GM21447 (cell line): Measurements from ENCODE around the gene PNLIPRP1.

ENCODE experiments used
- ATAC-seq: cut with Tn5 transposase; IDR thresholded peaks from one replicate; pipeline ENCODE4 v1.9.1; 2021; ENCODE audit not compliant: unreplicated experiment

The PNLIPRP1 gene

DNA sequence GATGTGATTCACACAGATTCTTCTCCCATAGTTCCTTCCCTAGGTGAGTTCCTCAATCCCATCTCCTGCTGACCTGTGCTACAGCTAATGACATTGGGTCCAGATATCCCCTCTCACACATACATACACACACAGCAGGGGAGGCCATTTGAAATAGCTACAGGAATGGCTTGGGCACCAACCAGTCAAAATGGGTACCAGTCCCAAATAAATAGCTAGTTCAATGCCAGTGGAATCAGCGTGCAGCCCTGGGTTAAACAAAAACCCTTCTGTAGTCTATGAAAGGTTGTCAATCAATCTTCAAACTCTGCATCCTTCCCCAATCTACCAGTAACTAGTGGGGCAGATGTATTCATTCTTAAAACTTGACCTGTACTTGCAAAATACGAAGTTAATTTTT lies 39.3 kb downstream of the PNLIPRP1 start:
- ATAC-seq: no peak

DNA sequence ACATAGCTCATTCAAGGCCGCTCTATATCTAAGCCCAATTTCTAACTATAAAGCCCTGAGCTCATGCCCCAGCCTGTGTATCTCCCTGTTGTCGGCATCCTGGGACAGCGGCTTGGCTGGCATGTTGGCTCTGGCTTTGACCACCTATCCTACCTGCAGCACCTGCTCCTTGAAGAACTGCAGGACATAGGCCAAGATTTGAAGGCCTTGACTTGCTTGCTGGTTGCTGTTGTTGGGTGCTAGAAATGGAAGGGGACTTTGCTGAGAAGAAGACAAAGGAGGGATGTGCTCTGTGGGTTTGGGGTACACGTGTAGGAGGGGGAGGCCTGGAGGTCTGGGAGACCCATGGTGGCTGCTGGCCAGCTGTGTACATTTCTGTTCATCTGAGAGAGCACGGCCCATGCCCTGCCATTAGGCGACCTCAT lies 41.1 kb downstream of the PNLIPRP1 start:
- no peak for ATAC-seq

DNA sequence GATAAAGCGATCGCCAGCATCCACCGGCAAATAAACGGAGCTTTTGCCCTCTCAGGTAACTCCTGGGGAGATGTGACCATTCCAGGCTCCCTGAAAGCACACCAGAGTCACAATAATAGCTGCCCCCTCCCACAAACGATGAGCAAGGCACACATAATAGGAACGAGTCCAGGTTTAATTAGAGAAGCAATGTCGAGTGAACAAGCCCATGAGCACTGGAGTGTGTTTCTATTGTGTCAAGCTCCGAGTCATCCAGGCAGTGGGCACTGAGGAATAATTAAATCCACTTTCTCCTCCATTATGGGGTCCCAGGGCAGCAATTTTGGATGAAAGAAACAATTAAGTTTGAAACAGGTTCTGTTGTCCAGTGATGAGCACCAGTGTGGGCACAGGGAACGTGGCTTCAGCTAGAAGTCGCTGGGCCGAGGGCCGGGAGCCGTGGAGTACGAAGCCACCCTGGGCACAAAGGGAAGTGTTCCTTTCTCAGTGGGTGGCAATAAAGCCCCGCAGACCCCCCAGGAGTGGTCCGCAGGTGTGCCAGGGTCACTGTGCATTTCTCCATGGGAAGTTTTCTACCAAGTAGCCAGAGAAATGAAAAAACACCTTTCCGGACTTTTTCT lies 41.9 kb downstream of the PNLIPRP1 start:
- ATAC-seq: no peak

DNA sequence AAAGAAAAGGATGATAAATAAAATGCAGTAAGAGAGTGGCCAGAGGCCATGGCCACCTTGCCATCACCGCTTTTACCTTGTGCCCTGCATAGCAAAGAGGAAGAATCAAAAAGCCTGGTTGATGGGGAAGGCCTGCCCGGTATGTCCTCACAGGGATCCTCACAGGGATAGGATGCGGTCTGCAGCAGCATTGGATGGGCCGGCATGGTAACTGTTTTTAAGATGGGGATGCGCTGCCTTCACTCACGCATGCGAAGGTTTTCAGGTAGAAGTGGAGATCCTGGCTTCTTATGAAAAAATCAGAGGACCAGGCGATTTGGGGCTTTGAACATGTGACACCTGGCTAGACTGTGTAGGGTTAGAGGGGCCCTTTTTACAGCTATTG lies 42.4 kb downstream of the PNLIPRP1 start:
- no peak for ATAC-seq

DNA sequence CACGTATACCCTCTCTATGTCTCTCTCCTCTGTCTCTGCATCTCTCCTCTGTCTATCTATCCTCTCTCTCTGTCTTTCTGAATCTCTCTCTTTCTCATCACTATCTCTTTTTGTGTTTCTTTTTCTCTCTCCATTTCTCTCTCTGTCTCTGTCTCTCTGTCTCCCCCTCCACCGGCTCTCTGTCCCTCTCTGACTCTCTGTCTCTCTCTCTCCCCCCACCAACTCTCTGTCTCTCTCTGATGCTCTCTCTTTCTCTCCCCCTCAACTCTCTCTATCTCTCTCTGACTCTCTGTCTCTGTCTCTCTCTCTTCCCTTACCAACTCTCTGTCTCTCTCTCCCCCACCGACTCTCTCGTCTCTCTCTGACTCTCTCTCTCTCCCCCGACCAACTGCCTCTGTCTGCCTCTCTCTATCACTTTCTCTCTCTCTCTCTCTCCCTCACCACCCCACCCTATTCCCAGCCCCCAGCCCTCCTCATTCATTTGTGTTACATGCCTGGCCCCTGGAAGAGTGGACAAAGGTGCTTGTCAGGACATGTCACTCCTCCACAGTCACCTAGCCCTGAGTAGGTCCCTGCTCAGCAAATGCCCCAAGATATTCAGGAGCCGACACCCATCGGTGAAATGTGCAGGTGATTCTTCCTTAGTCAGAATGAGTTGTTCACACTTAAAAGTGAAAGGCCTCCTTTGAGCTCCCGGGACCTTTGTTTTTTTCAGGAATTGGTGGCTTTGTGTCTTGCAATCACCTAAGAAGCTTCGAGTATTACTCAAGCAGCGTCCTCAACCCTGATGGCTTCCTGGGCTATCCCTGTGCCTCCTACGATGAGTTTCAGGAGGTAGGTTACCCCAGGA lies 43.6 kb downstream of the PNLIPRP1 start:
- ATAC-seq: no peak

DNA sequence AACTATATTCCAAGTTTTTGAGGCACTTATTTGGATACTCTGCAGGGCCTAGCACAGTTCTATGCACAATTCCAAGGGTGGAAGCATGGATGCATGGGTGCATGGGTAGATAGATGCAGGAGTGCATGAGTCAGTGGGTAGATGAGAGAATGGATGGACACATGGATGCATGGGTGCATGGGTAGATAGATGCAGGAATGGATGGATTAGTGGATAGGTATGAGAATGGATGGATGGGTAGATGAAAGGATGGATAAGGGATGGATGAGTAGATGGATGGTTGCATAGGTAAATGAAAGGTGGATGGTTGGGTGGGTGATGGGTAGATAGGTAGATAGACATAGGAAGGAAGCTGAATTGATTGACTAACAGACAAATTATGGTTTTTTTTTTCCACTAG lies 45.6 kb downstream of the PNLIPRP1 start:
- no peak for ATAC-seq

DNA sequence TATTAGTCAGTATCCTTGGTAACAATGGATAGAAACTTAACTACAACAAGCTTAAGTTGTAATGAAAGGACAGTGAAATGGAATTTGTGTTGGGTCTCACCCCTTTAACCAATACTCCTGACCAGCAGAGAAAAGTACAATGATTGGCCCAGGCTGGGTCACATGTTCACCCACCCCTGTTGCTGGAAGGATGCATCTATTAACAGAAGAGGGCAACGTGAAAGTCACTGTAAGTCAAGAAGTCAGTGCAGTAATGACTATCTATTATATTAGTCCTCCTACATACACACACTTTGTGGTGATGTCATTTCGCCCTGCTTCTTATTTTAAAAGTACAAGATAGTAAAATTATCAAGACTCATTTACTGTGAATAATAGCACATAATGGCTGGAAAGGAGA lies 46.2 kb downstream of the PNLIPRP1 start:
- no peak for ATAC-seq

DNA sequence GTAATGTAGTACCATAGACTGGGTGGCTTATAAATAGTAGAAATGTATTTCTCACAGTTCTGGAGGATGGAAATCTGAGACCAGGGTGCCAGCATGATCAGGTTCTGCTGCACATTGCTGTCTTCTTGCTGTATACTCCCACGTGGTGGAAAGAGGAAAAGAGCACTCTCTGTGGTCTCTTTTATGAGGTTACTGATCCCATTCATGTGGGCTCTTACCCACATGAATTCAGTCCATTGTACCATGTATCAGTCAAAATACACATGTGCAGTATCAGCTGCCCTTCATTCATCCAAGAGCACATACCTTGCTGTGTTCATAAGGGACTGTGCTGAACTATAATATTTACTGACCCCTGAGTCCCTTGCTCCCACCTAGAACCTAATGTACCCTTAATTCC lies 47.1 kb downstream of the PNLIPRP1 start:
- no peak for ATAC-seq

DNA sequence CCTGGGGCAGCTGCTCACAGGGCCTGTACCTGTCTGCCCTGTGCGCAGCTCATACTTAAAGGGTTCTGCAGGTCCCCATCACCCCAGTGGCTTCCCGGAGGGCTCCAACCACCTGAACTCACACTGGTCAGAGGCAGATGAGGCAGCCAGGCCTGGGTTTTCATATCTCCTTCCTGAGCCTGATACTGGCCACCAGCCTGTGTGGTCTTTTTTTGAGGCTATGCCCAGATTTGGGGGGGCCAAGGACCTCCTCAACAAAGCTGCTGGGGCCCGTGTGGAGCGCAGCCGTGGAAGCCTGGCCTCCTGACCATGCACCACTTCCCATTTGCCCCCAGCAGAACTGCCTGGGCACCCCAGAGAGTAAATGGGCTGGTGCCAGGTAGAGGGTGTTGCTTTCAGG lies 55.7 kb downstream of the PNLIPRP1 start:
- ATAC-seq: no peak

DNA sequence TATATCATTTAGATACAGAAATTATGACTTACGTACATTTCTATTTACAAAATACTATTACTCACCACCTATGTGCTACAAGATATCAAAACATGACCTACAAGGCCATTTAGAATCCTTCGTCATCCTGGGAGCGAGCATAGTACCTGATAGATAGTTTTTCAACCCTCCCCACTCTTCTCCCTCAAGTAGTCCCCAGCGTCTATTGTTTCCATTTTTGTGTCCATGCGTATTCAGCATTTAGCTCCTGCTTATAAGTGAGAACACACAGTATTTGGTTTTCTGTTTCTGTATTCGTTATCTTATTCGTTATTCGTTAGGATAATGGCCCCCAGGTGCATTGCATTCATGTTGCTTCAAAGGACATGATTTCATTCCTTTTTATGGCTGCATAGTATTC lies 58.1 kb downstream of the PNLIPRP1 start:
- no peak for ATAC-seq

DNA sequence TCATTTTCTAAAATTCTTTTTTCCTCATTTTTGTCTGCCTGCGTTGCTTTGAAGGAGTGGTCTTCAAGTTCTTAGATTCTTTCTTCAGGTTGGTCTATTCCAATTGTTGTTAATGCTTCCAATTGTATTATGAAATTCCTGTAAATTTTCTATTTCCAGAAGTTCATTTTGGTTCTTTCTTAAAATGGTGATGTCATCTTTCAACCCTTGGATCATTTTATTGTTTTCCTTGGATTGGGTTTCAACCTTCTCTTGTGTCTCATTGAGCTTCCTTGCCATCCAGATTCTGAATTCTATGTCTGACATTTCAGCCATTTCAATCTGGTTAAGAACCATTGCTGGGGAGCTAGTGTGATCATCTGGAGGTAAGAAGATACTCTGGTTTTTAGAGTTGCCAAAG lies 63.1 kb downstream of the PNLIPRP1 start:
- ATAC-seq: no peak

DNA sequence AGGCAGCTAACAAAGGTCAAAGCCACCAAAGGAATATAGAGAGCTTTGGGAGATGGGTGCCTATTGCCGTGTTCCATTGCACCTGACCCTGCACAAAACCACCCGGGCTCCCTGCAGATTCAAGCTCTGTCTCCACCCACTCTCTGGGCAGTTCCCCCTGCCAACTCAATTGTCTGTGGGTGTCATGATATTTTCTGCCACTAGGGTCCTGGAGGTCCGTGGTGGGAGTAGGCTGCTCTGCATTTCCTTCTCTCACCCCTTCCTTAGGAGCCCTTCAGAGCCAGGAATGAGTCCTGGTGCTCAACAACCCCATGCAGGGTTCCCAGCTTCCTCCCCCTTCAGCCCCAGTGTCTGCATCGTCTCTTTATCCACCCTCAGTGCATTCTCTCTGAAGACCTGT lies 64.1 kb downstream of the PNLIPRP1 start:
- ATAC-seq: peak; percentile 51

DNA sequence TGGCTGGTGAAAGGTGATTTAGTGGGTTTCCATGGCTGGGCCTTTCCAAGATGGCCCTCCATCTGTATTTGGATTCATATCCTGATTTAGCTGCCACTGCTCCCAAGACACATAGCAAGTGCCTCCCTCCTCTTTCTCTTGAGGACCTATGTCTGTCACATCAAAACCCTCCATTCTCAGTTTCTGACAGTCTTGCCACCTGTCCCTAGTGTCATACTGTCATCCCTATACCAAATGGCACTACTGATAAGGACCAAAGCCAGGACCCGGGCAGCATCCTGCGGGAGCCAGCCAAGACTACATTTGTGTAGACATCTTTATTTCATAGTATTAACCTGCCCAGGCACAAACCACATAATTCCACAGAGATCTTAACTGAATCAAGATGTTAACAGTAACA lies 64.8 kb downstream of the PNLIPRP1 start:
- ATAC-seq: no peak

DNA sequence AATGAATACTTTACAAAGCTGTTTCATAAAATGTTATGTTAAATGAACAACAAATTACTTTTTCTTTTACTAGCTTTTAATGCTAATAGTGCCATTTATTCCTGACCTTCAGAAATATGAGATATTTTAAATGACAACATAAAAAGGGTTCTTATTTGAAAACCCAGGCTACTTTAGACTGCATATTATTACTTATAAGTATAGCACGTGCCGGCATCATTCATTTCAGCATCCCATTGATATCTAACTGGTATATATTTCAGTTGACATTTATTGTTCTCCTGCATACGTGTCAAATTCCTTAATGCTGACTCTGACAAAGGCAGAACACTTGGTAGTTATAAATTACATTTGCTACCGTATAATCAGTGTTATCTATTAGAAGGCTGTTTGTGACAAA lies 65.3 kb downstream of the PNLIPRP1 start:
- no peak for ATAC-seq

DNA sequence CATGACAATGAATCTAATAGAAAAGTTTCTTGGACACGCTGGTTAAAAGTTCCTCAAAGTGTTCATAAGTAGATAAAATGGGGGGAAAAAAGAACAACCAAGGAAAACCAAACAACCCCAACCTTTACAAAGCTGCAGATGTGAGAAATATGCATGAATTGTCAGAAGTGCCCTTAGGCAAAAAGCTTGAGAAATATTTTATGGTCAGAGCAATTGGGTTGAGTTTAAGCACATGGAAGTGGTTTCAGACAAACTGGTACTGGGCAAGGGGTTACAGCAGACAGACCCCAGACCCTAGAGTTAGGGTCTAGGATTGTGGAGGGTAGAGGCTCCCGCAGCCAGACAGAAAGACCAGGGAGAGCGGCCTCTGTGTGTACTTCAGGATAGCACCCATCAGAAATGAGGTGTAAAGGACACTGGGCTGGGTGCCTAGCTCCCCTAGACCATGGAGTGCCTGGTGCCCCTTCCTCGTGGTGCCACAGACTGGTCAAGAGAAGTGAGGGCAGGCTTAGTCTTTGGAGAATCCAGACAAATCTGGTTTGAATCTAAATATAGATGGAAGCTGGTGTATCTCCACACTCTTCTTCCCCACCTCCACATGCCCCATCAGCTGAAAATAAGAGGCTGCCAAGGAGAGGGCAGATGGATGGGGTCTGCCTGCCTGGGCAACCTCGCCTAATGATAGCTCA lies 67.2 kb downstream of the PNLIPRP1 start:
- ATAC-seq: no peak
